Glutamatergic neuron (in vitro differentiated cells): Measurements from ENCODE around the gene PSORS1C1. TPM values are rescaled to one million over a fixed set of nuclear protein-coding genes. Genes with fewer than 3 reads are reported as not detected.
A peak's percentile ranks its signal among the peaks of the same experiment; 100 is the strongest.

ENCODE experiments used
- DNase-seq: peaks from one replicate; pipeline ENCODE4 v3.0.0; 2022
- H3K27ac Mint-ChIP-seq: one replicate; pipeline ENCODE4 v1.8.0; 2020; ENCODE audit warnings: mild to moderate bottlenecking, mixed read lengths, inconsistent platforms; ENCODE audit not compliant: unreplicated experiment
- H3K27me3 Mint-ChIP-seq: one replicate; pipeline ENCODE4 v1.8.0; 2020; ENCODE audit warnings: mild to moderate bottlenecking, moderate library complexity, mixed read lengths, inconsistent platforms; ENCODE audit not compliant: unreplicated experiment
- H3K36me3 Mint-ChIP-seq: one replicate; pipeline ENCODE4 v1.8.0; 2020; ENCODE audit warnings: mild to moderate bottlenecking, mixed read lengths, inconsistent platforms; ENCODE audit not compliant: unreplicated experiment
- H3K4me1 Mint-ChIP-seq: one replicate; pipeline ENCODE4 v1.8.0; 2020; ENCODE audit warnings: mild to moderate bottlenecking, low read depth, mixed read lengths, inconsistent platforms; ENCODE audit not compliant: unreplicated experiment
- H3K4me3 Mint-ChIP-seq: one replicate; pipeline ENCODE4 v1.8.0; 2020; ENCODE audit warnings: mild to moderate bottlenecking, mixed read lengths, inconsistent platforms; ENCODE audit not compliant: unreplicated experiment
- H3K9me3 Mint-ChIP-seq: one replicate; pipeline ENCODE4 v1.8.0; 2020; ENCODE audit warnings: mild to moderate bottlenecking, moderate library complexity, mixed read lengths, inconsistent platforms; ENCODE audit not compliant: unreplicated experiment
- CTCF ChIP-seq: fragments of 200-600 bp; sonication (generic); IDR thresholded peaks from one replicate; pipeline ENCODE4 v1.5.0; 2021; ENCODE audit not compliant: partially characterized antibody, unreplicated experiment
- total RNA-seq: library from RNA; stranded (reverse); fragmentation: NEBNext Ultra II Directional; extraction: Animal tissue kit (Norgen Biotek cat#: 25700); gene quantifications from one replicate; pipeline ENCODE4 v1.2.1, GENCODE V29; 2021; ENCODE audit not compliant: unreplicated experiment

Gene PSORS1C1
- total RNA-seq, 1 donor from 2014 or later, result not detected

DNA sequence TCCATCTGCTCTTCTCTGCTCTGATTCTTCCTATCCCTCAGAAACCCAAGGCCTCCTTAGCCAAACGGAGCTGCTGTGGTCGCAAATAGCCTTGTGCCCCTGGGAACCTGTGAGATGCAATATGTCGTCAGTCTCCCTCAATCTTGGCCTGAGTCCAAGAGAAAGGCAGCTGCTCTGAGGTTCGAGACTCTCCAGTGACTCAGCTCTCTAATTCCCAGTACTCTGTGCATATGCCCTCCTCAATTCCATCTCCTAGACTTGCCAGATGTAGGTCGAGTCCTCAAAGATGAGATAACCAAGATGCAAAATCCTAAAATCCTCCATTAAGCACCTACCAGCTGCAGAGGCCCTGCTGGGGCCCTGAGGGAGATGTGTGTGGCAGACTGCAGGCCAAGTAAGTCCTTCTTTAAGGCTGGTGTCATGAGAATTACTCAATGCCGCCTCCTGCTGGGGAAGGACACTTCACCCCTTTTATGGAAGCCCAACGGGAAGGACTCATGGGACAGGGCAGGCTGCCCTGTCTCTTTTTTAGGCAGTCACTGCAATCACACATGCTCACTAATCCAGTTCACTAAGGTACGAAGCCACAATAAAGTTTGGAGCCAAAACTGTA, 30.8 kb upstream of the PSORS1C1 start:
- peaks cover 23% of the 10 kb centered on the region for H3K4me1 Mint-ChIP-seq
- H3K27ac Mint-ChIP-seq, result peak overlapping the region; percentile 96
- H3K4me3 Mint-ChIP-seq, result peak overlapping the region; percentile 59
- H3K27me3 Mint-ChIP-seq, result peaks cover 3% of the 10 kb centered on the region
- DNase-seq, result peak; percentile 81
- H3K36me3 Mint-ChIP-seq, result no peaks in the 10 kb centered on the region
- H3K9me3 Mint-ChIP-seq, result peaks cover 3% of the 10 kb centered on the region
- peak; percentile 73 for TF ChIP-seq CTCF

DNA sequence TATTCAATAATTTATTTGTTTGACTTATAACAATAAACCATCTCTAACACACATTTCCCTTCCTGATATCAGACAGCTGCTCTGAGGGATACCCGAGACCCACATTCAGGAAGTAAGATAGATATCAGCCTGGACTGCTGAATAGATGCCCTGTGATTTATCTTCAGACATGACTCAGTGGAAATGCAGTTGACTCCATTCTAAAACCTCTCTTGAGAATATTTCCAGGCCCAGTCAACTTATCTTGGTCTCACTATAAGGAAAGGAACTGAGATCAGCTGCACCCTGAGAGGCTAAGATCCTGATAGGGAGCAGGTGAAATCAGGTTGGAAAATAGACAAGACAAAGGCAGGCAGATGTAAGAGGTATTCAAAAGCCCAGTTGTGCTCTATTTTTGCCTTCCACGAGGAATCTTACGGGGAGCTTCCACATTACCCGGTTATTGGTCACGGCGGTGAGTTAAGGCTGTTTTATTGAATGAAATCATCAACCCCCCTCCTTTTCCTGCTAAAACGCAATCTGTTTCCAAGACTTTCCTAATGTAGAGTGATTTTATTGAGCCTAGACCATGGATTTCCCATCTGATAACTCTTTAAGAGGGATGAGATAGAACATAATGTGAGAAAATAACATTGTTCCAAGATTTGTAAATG, 27.7 kb upstream of the PSORS1C1 start:
- DNase-seq, result no peak

DNA sequence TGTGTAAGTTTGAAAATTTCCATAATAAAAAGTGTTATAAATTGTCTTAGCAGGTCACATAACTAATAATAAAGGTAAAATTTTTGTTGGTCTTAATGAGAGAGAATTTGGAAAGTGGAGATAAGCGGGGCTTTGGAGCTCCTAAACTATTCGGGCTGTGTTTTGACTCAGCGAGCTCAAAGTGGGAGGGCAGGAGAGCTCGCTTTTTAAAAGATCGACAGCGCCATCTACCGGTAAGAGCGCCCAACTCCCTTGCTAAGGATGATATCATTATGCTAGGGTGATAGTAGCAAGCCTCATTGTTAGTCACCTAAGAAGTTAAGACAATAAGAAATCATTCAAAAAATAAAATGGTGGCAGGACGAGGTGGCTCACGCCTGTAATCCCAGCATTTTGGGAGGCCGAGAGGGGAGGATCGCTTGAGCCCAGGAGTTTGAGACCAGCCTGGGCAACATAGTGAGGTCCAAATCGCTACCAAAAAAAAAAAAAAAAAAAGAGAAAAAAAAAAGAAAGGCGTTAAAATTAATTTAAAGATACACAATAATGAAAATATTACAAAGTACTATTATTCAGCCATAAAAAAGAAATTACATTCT, 27.0 kb upstream of the PSORS1C1 start:
- Mint-ChIP-seq H3K4me3 (no peak overlapping the region), H3K36me3 (no peaks in the 10 kb centered on the region), H3K9me3 (peaks cover 3% of the 10 kb centered on the region), H3K27ac (peak overlapping the region; percentile 65), H3K27me3 (peaks cover 4% of the 10 kb centered on the region), H3K4me1 (peaks cover 23% of the 10 kb centered on the region)
- peak; percentile 90 for DNase-seq
- peak; percentile 86 for TF ChIP-seq CTCF

More for the DNA sequence above, 27.7 kb upstream of the PSORS1C1 start:
- Mint-ChIP-seq H3K27ac (peak overlapping the region; percentile 14), H3K36me3 (no peaks in the 10 kb centered on the region), H3K4me1 (peaks cover 23% of the 10 kb centered on the region), H3K9me3 (peaks cover 3% of the 10 kb centered on the region), H3K4me3 (peak overlapping the region; percentile 16), H3K27me3 (peaks cover 3% of the 10 kb centered on the region)
- TF ChIP-seq CTCF, result no peak

DNA sequence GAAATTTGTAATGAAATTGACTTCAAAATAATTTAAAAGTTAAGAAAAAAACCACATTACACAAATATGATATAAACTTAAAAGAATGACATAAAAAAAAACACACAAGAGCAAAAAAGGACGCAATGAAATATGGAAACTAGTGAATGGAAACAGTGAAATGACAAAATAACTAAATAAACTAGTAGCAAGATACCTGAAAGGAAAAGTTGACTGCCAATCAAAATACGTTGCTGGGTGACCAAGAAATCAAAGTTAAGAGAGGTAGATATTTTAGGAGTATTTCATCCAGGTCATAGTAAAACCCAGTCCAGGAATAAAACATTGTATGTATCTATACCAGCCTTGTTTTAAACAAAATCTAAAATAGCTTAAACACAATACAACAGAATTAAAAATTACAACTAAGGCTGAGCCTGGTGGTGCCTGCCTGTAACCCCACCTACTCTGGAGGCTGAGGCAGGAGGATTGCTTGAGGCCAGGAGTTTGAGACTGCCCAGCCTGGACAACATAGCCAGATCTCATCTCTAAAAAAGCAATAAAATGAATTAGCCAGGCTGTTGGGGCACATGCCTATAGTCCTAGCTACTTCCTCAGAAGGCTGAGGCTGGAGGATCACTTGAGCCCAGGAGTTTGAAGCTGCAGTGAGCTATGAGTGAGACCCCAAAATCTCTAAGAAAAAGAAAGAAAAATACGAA, 24.2 kb upstream of the PSORS1C1 start:
- Mint-ChIP-seq H3K4me3 (no peak overlapping the region), H3K27ac (no peak overlapping the region), H3K4me1 (peaks cover 8% of the 10 kb centered on the region), H3K9me3 (no peaks in the 10 kb centered on the region), H3K36me3 (no peaks in the 10 kb centered on the region), H3K27me3 (peaks cover 6% of the 10 kb centered on the region)
- no peak for DNase-seq
- TF ChIP-seq CTCF, result no peak

DNA sequence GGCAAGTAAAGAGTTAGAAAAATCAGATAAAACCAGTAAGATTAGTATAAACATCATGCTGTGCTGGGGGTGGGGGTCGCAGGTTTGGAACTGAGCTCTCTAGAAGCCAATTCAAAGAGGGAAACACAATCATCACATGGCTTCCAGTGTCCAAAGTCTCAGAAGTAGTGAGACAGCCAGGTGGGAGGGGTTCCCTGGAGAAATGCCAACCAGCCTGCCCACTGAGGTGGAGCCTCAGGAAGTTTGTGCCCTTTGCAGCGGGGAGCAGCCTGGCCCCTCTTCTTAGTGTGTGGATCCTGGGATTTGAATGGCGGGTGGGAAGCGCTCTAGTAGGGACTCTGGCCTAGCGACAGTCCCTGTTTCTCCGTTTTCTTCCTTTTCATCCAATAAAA, 23.6 kb upstream of the PSORS1C1 start:
- H3K4me1 Mint-ChIP-seq, result peaks cover 8% of the 10 kb centered on the region
- H3K27ac Mint-ChIP-seq, result no peak overlapping the region
- no peaks in the 10 kb centered on the region for H3K9me3 Mint-ChIP-seq
- no peak for DNase-seq
- no peak overlapping the region for H3K4me3 Mint-ChIP-seq
- no peak for TF ChIP-seq CTCF
- H3K27me3 Mint-ChIP-seq, result peaks cover 6% of the 10 kb centered on the region
- H3K36me3 Mint-ChIP-seq, result no peaks in the 10 kb centered on the region
